CD14-positive monocyte (primary cell): ENCODE measurements around the gene CAND1. TPM values are rescaled to one million over a fixed set of nuclear protein-coding genes. Genes with fewer than 3 reads are reported as not detected.

Source experiments
- DNase-seq, 3 donors: peaks; one replicate each; pipeline ENCODE4 v3.0.0-alpha.2; 2011 to 2022
- H2AFZ ChIP-seq: 2 replicates; pipeline ENCODE4 v1.6.0; 2012; ENCODE audit warnings: mild to moderate bottlenecking, low read depth, low read length, inconsistent platforms; ENCODE audit not compliant: insufficient read depth, poor library complexity, severe bottlenecking
- H3K27ac ChIP-seq, 2 donors: 1 replicate in 1 of 2; 2 replicates in 1 of 2; pipeline ENCODE4 v1.5.1; 2012 to 2013; ENCODE audit warnings: low read length in 2 of 2, control low read depth in 1 of 2, inconsistent platforms in 1 of 2, low read depth in 1 of 2, mild to moderate bottlenecking in 1 of 2
- H3K27me3 ChIP-seq, 2 donors: one replicate each; pipeline versions ENCODE4 v1.6.0 to v1.6.1; 2011 to 2013; ENCODE audit warnings: low read length in 2 of 2; ENCODE audit not compliant: control insufficient read depth in 2 of 2, insufficient read depth in 2 of 2
- H3K36me3 ChIP-seq, 2 donors: replicated peaks in 1 of 2; 1 replicate in 1 of 2; 2 replicates in 1 of 2; pipeline versions ENCODE4 v1.5.1 to v1.6.1; 2012 to 2013; ENCODE audit warnings: low read length in 2 of 2, control low read depth in 1 of 2, inconsistent platforms in 1 of 2, mild to moderate bottlenecking in 1 of 2; ENCODE audit not compliant: insufficient read depth in 2 of 2, control insufficient read depth in 1 of 2
- H3K4me1 ChIP-seq, 2 donors: 1 replicate in 1 of 2; 2 replicates in 1 of 2; pipeline versions ENCODE4 v1.5.1 to v1.6.1; 2012 to 2013; ENCODE audit warnings: low read length in 2 of 2, control low read depth in 1 of 2, inconsistent platforms in 1 of 2, mild to moderate bottlenecking in 1 of 2, moderate library complexity in 1 of 2; ENCODE audit not compliant: insufficient read depth in 2 of 2, control insufficient read depth in 1 of 2
- H3K4me2 ChIP-seq: replicated peaks from 2 replicates; pipeline ENCODE3; 2012; ENCODE audit warnings: low read length, moderate library complexity, mild to moderate bottlenecking; ENCODE audit not compliant: poor library complexity, severe bottlenecking; ENCODE audit errors: extremely low read depth
- H3K4me3 ChIP-seq, 3 experiments: fragments of 200-600 bp in 1 of 3; sonication (generic) in 1 of 3; replicated peaks in 1 of 3; 1 replicate in 2 of 3; 2 replicates in 1 of 3; pipeline ENCODE4 v1.5.1; 2011 to 2013; ENCODE audit warnings: low read length in 3 of 3, mild to moderate bottlenecking in 3 of 3, control low read depth in 2 of 3, low read depth in 2 of 3, inconsistent platforms in 1 of 3, moderate library complexity in 1 of 3
- H3K79me2 ChIP-seq: 2 replicates; pipeline ENCODE4 v1.6.0; 2012; ENCODE audit warnings: mild to moderate bottlenecking, control low read depth, inconsistent platforms, low read length, moderate library complexity; ENCODE audit not compliant: insufficient read depth
- H3K9ac ChIP-seq: 2 replicates; pipeline ENCODE4 v1.6.0; 2017; ENCODE audit warnings: low read length, mild to moderate bottlenecking; ENCODE audit not compliant: insufficient read depth, poor library complexity, severe bottlenecking
- H3K9me3 ChIP-seq, 2 donors: replicated peaks in 1 of 2; 1 replicate in 1 of 2; 2 replicates in 1 of 2; pipeline versions ENCODE4 v1.5.1 to v1.6.1; 2012 to 2013; ENCODE audit warnings: low read length in 2 of 2, control low read depth in 1 of 2; ENCODE audit not compliant: control insufficient read depth in 1 of 2, insufficient read depth in 1 of 2
- H4K20me1 ChIP-seq: 2 replicates; pipeline ENCODE4 v1.6.0; 2012; ENCODE audit warnings: mild to moderate bottlenecking, low read length, control low read depth, moderate library complexity; ENCODE audit not compliant: insufficient read depth
- H3K27ac Mint-ChIP-seq, 7 donors: one replicate each; pipeline ENCODE4 v1.8.0; 2020; ENCODE audit warnings: mild to moderate bottlenecking in 7 of 7, mixed read lengths in 7 of 7, moderate library complexity in 6 of 7, inconsistent platforms in 2 of 7
- H3K27me3 Mint-ChIP-seq, 3 donors: one replicate each; pipeline ENCODE4 v1.8.0; 2021 to 2022; ENCODE audit warnings: low read depth in 3 of 3, mild to moderate bottlenecking in 3 of 3, mixed read lengths in 3 of 3, moderate library complexity in 3 of 3, inconsistent platforms in 1 of 3
- H3K36me3 Mint-ChIP-seq, 2 donors: one replicate each; pipeline ENCODE4 v1.8.0; 2020; ENCODE audit warnings: mixed read lengths in 2 of 2, inconsistent platforms in 1 of 2, mild to moderate bottlenecking in 1 of 2
- H3K4me1 Mint-ChIP-seq: one replicate; pipeline ENCODE4 v1.8.0; 2020; ENCODE audit warnings: mild to moderate bottlenecking, mixed read lengths
- H3K4me3 Mint-ChIP-seq, 2 donors: one replicate each; pipeline ENCODE4 v1.8.0; 2020; ENCODE audit warnings: mild to moderate bottlenecking in 2 of 2, mixed read lengths in 2 of 2, moderate library complexity in 1 of 2
- H3K9me3 Mint-ChIP-seq, 7 donors: one replicate each; pipeline ENCODE4 v1.8.0; 2020 to 2022; ENCODE audit warnings: mixed read lengths in 7 of 7, mild to moderate bottlenecking in 6 of 7, moderate library complexity in 6 of 7, inconsistent platforms in 2 of 7
- intact Hi-C, 2 donors: fragments of 100-400 bp; cut with micrococcal nuclease; formaldehyde crosslinking; loops; one replicate each; pipeline versions ENCODE4 v1.15.0 to v1.15.1; 2023
- polyA plus RNA-seq, 3 donors: library from polyadenylated mRNA; depleted of rRNA in 1 of 3; unstranded in 2 of 3; stranded (reverse) in 1 of 3; fragments of 300-500 nt in 2 of 3; fragments of >200 nt in 1 of 3; fragmentation: Illumina TruSeq in 2 of 3; gene quantifications; 1 replicate in 2 of 3; 2 replicates in 1 of 3; pipeline ENCODE4 v1.2.3, GENCODE V29; 2012 to 2021
- TF ChIP-seq, protein P1 (sequence below): fragments of 200-600 bp; IDR thresholded peaks from one replicate; pipeline ENCODE4 v1.8.0; 2022; ENCODE audit warnings: antibody characterized with exemption, mild to moderate bottlenecking

CAND1 gene
- polyA plus RNA-seq, 3 donors: 12.3 to 29.4 (median 20.9) TPM

- Mint-ChIP-seq H3K27me3 (peaks cover 0 to 1% (median 0%) of the 10 kb centered on the region in 3 donors), H3K27ac (no peak overlapping the region), H3K36me3 (no peaks in the 10 kb centered on the region), H3K9me3 (peaks cover 0 to 10% (median 3%) of the 10 kb centered on the region in 7 donors), H3K4me3 (no peak overlapping the region), H3K4me1 (no peaks in the 10 kb centered on the region)
- Histone ChIP-seq H3K9ac (no peak overlapping the region), H3K27me3 (no peaks in the 10 kb centered on the region), H3K36me3 (no peaks in the 10 kb centered on the region), H3K27ac (no peak overlapping the region), H3K4me1 (no peaks in the 10 kb centered on the region), H3K4me2 (no peak overlapping the region), H3K9me3 (peaks cover 0 to 4% of the 10 kb centered on the region in 2 donors), H3K4me3 (no peak overlapping the region), H2AFZ (no peak overlapping the region), H4K20me1 (no peaks in the 10 kb centered on the region), H3K79me2 (no peaks in the 10 kb centered on the region)
- TF ChIP-seq, protein P1, sequence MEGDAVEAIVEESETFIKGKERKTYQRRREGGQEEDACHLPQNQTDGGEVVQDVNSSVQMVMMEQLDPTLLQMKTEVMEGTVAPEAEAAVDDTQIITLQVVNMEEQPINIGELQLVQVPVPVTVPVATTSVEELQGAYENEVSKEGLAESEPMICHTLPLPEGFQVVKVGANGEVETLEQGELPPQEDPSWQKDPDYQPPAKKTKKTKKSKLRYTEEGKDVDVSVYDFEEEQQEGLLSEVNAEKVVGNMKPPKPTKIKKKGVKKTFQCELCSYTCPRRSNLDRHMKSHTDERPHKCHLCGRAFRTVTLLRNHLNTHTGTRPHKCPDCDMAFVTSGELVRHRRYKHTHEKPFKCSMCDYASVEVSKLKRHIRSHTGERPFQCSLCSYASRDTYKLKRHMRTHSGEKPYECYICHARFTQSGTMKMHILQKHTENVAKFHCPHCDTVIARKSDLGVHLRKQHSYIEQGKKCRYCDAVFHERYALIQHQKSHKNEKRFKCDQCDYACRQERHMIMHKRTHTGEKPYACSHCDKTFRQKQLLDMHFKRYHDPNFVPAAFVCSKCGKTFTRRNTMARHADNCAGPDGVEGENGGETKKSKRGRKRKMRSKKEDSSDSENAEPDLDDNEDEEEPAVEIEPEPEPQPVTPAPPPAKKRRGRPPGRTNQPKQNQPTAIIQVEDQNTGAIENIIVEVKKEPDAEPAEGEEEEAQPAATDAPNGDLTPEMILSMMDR: no peak
- DNase-seq: no peak
- intact Hi-C loops: no loop called here
Measured at GRCh38 chr12:67364228-67364627, 95.1 kb downstream of the CAND1 start.

GRCh38 chr12:67365131-67365530 lies 96.0 kb downstream of the CAND1 start:
- intact Hi-C loops: no loop called here
- peaks cover 0 to 1% (median 0%) of the 10 kb centered on the region in 3 donors for H3K27me3 Mint-ChIP-seq
- H3K36me3 ChIP-seq: no peaks in the 10 kb centered on the region

More at GRCh38 chr12:67365131-67365530, 96.0 kb downstream of the CAND1 start:
- H3K4me3 Mint-ChIP-seq: no peak overlapping the region
- no peaks in the 10 kb centered on the region for H3K36me3 Mint-ChIP-seq
- peaks cover 0 to 10% (median 3%) of the 10 kb centered on the region in 7 donors for H3K9me3 Mint-ChIP-seq
- no peaks in the 10 kb centered on the region for H3K79me2 ChIP-seq
- no peak overlapping the region for H2AFZ ChIP-seq
- H4K20me1 ChIP-seq: no peaks in the 10 kb centered on the region
- no peak overlapping the region for H3K27ac ChIP-seq
- H3K9ac ChIP-seq: no peak overlapping the region
- no peaks in the 10 kb centered on the region for H3K4me1 Mint-ChIP-seq
- no peak overlapping the region for H3K4me3 ChIP-seq
- no peak overlapping the region for H3K27ac Mint-ChIP-seq
- no peaks in the 10 kb centered on the region for H3K4me1 ChIP-seq
- no peaks in the 10 kb centered on the region for H3K27me3 ChIP-seq
- H3K4me2 ChIP-seq: no peak overlapping the region
- peaks cover 0 to 4% of the 10 kb centered on the region in 2 donors for H3K9me3 ChIP-seq
- TF ChIP-seq, protein P1: no peak
- DNase-seq: no peak
